ENCODE results near the gene CRELD2.
"Not testable (repeated sequence)": the region's sequence is repeated elsewhere in the genome, so short reads cannot be mapped to it uniquely, and the experiment has no call there.

The CRELD2 gene

DNA sequence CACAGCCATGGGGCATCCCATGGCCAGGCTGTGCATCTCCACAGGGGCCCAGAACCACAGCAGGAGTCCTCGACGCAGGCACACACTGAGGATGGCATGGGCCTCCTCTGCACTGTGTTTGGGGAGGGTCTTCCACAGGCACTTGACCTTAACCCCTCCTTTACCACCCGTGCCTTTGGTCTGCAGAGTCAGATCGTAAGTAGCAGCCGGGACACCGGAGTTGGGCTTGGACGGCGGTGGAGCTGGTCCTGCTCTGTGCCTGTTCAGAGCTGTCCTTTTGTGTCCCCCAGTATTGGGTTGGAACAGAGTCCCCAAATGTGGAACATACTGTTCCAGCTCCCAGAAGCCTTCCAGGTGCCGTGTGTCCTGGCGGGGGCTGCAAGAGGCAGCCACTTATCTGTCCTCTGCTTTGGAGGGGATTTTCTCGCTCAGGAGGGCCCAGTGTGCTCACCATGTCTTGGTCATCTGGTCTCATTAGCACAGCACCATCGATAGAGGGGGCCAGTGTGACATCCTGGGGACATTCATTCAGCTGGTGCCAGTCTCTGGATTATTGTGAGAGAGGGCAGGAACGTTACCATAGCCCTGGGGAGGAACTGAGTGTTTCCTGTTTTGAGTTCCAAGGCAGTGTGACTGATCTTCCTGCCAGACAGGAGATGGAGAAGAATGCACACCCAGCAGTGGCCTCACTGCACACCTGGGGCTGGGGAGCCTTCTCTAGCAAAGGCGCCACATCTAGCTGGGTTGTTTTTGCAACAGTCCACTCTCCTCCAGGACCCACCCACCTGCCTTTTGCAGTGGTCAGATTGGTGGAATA lies 12.4 kb downstream of the CRELD2 start:
- DNase-seq (ENCODE audit: low spot score), result peak; percentile 88

DNA sequence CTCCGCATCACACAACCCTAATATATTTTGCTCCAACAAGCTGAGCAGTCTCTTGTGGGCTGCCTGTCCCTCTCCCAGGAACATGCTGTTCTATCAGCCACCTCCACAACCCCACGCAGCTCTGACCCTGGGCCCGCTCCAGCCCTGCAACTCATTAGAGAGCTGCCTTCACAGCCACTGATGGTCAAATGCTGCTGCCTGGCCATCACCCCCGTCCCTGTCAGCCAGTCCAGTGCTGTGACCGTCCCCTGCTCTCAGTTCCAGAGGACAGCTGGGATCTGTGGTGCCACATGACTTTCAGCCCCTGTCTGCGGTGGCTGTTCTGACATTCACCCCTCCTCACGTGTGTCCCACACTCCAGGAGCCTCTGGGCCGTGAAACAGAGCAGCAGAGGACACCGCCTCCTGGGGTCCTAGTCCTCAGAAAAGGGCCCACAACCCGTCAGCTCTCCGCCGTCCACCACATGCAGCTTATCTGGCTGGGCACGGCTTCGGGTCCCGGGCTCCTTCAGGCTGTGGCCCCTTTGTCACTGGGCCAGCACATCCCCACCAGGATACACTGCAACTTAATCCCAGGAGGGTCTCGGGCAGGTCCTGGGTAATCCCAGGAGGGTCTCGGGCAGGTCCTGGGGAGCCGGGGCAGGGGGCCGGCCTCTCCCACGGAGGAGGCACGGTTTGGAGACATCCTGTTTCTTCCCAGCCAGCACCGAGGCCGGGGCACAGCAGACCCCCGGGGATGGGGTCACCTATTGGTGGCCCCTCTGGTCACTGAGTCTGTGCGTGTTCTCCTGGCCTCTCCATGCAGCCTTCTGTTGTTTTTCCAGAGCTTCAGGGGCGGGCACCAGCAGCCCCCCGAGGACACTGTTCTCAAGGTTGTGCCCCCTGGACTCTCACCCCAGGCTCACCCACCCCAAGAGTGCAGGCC lies 15.1 kb downstream of the CRELD2 start:
- DNase-seq (ENCODE audit: low spot score), result peak; percentile 76

DNA sequence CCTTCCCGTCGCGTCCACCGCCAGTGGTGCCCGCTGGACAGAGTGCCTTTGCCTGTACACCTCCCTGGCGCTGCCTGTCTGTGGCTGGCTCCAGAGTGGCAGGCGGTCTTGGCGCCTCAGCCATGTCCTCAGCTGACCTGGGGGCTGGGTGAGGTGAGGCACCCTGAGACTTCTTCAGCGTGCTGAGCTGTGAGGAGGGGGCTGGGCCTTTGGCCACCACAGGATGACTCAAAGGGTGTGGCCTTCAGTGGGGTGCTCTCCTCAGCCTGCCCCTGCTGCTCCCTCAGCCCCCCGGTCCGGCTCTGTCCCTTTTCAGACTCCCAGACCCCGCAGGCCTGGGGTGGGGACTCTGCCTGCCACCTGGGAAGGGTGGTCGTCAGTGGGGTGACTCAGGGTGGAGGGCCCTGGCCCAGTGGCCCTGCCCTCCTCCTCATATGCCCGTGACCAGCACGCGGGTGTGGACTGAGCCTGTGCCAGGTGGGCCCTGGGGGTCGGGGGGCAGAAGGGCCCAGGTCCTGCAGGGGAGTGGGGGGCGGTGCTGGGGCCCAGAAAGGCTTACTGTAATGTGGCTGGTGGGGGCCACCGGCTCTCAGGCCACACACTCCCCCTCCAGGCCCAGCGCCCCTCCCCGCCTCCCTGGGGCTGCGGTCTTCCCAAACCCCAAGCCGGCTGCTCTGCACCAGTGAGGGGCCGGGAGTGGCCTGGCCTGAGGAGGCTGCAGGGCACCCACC lies 15.9 kb downstream of the CRELD2 start:
- DNase-seq (ENCODE audit: low spot score), result peak; percentile 64

DNA sequence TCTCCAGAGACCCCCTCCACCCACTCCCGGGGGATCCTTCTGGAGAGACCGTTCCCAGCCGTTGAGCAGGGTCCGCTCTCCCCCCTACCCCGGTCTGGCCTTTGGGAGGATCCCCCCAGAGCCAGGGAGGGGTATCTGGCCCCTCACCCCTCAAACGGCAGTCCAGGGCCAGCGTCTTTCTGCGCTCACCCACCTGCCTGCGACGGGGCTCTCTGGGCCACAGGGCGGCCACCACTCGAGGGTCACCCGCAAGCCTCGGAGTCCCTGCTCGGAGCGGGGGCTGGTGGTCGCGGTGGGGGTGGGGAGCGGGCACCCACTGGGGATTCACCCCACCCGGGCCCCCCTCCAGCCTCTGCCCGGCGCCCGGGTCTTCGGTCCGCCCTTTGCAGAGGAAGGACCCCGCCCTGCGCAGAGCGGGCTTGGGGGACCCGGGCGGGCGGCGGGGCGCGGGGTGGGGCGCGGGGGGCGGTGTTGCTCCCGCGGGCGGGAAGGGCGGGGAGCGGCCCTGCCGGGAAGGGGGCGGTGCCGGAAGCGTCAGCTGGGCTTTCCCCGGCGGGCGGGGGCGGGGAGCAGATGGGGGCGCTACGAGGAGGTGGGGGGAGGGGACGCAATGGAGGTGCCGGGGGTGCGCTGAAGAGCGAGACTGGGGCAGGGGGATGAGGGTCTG lies 16.6 kb downstream of the CRELD2 start:
- DNase-seq (ENCODE audit: low spot score), result peak; percentile 57

DNA sequence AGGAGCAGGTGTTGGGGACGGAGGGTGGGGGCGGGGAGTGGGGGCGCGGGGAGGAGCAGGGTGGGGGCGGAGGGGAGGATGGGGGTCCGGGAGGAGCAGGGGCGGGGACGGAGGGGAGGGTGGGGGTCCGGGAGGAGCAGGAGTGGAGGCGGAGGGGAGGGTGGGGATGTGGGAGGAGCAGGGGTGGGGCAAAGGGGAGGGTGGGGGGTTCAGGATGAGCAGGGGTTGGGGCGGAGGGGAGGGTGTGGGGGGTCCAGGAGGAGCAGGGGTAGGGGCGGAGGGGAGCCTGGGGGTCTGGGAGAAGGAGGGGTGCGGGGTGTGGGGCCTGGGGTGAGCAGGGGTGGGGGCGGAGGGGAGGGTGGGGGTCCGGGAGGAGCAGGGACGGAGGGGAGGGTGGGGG lies 17.1 kb downstream of the CRELD2 start:
- DNase-seq (ENCODE audit: low spot score), result no peak

DNA sequence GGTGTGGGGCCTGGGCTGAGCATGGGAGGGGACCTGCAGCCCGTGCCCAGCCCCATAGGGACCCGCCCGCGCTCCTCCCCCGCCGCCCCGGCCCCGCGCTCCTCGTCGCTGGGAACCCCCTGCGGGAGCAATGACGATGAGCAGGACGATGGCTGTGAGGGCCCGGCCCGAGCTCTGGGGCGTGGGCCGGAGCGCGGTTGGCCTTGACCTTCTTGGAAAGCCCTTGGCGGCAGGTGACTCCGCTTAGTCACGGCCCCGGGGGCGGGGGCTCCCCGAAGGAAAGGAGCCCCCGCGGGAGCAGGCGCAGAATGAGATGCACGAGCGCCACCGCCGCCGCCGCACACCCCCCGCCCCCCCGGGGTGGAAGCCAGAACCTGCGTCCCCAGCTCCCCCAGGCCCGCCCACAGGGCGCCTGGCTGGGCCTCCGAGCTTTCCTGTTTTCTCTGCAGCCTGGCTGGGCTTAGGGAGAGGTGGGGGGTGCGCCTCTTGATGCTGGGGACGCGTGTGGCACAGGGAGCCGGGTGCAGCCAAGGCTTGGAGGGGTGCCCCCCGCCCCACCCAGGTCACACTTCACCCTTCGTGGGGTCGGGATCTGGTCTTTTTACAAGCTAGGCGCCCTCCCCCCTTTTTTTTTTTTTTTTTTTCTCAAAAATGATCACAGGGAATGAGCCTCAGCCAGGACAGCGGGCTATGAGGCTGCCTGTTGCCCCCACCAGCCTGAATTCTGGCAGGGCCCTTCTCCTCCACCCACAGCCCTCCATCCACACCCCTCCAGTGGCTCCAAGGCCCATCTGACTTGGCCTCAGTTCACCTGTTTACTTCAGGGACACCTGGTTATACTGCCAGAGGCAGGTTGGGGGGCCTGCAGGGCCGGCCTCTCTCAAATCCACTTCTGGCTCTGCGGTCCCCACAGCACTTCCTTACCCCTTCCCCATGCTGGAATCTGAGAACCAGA lies 17.9 kb downstream of the CRELD2 start:
- peak; percentile 77 for DNase-seq (ENCODE audit: low spot score)

DNA sequence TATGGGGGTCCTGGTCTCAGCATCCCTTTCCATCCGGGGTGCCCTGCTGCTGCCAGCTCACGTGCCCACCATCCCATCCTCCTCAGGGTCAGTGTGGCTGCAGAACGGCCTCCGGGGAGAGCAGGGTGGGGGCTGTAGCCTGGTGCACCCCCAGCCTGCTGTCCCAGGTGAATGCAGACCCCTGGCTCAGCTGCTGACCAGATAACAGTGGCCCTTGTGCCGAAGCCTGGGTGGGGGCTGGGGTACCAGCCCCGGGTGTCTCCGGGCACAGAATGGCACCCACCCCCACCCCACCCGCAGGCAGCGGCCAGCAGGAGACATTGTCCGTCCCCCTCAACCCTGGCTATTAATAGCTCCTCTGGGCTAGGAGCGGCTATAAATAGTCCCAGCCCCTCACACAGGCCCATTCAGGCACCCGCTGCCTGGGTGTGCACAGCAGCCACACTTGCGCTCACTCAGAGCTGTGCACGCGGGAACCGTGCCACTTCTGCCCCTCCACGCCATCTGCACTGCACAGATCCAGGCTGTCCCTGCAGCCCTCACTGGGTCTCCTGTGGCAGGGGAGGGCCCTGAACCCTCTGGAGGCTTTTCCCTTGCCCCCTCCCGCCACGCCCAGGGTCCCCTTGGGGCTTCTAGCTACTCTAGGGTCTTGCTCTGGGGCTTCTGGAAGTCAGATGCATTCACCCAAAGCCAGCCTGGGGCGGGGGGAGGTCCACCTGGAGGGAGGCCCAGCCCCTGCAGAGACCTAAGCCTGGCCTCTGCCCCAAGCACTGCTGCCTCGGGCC lies 18.7 kb downstream of the CRELD2 start:
- DNase-seq (ENCODE audit: low spot score), result peak; percentile 91

DNA sequence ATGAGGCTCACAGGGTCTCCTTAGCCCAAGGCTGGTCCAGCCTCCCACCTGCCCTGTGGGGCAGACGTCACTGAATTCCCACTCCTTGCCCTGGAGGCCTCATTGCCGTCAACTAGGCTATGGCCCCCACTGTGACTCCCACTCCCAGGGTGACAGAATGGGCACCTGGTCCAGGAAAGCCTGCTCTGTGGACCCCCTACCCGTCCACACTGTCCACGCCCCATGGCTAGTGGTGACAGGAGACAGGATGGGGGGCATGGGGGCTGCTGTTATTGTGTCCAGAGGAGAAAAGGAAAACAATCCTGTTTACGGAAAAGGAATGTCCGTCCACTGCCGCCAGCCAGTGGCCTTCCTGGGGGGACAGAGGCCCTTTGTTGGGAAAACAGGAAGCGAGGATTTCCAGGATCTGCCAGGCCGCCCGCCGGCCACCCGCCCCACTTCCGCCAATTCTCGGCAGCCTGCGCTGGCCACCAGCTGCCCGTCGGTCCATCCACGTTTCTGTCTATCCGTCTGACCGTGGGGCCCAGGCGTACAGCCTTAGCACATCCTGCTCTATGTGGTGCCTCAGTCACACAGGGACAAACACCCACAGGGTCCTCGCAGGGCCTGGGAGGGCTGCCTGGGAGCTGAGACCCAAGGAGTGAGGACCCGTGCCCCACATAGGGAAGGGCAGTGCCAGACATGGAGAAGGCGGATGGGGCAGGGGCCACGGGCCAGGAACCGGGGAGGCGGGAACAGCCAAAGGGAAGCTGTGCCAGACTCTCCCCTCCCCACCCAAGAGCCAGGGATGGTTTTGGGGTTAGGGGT lies 19.5 kb downstream of the CRELD2 start:
- DNase-seq (ENCODE audit: low spot score), result peak; percentile 86

DNA sequence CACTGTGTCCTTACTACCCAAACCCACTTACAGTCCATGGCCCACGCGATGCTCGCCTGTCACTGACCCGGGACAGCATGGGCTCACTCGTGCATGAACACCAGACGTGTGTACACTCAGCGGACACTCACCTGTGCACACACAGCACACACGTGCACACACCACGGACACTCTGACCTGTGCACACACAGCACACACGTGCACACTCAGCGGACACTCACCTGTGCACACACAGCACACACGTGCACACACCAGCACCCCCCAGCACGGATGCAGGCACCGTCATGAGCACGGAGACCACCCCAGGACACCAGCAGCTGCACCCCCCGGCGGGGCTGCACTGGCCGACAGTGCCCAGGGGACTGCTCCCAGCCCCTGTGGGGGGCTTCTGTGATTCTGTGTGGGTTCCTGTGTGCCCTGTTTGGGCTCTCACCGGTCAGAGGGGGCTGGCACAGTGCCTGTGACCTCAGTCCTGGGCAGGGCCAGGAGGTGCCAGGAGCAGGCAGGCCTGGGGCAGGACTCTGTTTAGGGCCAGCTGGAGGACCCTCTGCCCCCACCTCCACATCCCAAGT lies 20.2 kb downstream of the CRELD2 start:
- DNase-seq (ENCODE audit: low spot score), result no peak

DNA sequence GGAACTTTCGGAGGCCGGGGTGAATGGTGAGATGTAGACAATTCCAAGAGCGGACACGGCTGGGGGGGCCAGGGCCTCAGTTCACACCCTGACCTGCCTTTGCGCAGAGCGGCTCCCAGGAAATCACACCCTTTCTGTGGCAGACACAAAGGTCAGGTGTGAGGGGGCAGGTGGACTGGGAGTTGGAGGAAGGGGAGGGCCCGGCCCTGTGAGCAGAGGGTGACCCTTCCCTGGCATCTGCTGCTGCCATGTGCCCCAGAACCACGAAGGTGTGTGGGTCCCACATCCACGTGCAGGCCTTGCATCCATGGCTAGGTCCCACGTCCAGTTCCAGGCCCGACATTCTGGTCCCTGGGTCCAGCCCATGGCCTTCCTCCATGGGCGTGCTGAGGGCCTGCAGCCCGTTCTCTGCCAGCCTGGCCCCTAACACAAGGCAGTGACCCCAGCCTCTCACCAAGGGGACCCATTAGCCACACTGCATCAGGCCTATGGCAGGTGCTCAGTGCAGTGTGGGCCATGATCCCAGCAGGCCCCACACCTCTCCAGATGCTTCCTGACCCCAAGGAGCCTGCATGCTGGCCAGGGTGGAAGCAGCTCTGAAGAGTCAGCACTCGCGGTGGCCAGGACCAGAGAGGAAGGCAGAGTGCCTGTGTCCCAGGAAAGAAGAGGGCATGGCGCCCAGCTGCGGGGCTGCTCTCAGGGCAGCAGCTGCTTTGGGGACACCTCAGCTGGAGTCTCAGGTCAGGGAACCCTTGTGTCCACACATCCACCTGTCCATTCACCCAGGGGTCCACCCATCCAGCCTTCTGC lies 23.3 kb downstream of the CRELD2 start:
- DNase-seq (ENCODE audit: low spot score), result no peak

DNA sequence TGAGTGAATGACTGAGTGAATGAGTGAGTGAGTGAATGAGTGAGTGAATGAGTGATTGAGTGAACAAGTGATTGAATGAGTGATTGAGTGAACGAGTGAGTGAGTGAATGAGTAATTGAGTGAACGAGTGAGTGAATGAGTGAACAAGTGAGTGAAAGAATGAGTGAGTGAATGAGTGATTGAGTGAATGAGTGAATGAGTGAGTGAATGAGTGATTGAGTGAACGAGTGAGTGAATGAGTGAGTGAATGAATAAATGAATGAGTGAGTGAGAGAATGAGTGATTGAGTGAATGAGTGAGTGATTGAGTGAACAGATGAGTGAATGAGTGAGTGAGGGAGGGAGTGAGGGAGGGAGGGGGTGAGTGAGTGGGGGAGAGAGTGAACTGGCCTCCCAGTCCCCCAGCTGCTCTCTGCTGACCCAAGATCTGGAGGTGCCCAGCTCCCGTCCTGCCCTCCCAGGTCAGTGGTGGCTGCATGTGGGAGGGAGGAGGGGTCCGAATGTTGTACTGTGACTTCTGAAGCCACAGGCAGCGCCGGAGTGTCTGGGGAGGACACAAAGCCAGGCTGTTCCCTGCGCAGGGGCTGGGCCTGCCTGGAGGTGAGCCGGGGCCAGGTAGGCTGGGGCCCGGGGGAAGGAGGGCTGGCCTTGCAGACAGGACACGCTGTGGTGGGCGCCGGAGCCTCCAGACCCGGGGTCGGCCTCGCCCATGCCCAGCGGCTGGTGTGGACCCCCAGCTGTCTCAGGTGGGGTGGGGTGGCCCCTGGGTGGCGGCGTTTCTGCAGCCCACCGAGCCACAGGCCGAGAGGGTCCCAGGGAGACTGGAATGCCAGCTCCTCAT lies 24.4 kb downstream of the CRELD2 start:
- no peak for DNase-seq (ENCODE audit: low spot score)

DNA sequence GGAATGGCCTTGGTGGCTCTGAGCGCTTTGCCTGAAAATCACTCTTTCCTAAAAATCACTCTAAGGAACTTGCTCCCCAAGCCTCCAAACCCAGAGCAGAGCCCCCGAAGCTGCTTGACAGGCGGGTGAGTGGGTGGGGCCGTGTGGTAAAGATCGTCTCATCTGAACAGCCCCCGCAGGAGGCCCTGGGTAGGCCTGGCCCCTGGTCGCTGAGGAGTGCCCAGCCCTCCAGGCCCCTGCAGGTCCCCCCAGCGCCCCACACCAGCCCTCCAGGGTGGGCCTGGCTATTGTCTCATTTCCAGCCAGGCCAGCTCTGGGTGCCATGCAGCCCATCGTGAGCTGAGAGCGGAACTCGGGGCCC lies 25.0 kb downstream of the CRELD2 start:
- no peak for DNase-seq (ENCODE audit: low spot score)

DNA sequence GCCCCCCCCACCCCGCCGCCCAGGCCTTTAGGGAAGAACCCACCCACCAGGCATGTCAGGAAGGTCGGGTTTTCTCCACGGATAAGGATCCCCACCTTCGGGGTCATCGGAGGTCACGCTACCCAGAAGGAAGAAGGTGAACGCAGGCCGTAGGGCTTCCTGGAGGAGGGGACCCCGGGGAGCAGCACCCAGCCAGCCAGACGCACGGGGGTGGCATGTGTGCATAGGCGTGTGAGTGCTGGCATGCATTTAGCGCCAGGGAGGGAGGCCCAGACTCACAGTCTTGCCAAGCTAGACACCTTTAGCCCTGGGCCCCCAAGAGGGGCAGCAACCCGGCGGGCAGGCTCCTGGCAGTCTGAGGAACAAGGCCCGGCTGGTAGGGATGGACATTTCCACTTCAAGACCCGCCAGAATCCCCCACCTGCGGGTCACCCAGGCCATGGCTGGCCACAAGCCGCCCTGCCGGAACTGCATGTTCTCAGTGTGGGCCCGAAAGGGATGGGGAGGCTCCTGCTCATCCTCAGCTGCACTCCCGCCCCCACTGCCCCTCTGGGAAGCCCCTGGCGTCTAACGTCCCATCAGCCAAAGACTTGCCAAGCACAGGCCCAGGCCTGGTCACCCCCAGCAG lies 25.5 kb downstream of the CRELD2 start:
- no peak for DNase-seq (ENCODE audit: low spot score)

DNA sequence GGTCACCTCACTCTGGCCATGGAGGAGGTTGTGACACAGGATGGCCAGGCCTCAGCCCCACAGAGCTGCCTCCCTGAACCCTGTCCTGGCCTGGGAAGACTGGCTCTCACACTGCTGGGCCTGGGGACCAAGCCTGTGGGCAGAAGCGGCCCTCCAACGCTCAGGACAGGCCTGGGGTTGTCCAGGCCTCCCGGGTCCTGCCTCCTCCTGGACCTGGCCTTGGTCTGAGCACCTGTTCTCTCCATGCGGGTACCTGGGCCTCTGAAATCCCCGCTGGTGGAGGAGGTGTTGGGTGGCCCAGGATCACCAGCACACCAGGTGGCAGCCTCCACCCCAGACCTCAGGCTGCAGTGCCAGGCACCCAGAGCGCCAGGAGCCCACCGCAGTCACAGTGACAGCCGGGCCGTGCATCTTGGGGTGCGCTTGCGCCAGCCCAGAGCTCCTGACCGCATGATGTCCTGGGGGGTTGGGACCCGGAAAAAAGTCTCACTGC lies 26.0 kb downstream of the CRELD2 start:
- no peak for DNase-seq (ENCODE audit: low spot score)

DNA sequence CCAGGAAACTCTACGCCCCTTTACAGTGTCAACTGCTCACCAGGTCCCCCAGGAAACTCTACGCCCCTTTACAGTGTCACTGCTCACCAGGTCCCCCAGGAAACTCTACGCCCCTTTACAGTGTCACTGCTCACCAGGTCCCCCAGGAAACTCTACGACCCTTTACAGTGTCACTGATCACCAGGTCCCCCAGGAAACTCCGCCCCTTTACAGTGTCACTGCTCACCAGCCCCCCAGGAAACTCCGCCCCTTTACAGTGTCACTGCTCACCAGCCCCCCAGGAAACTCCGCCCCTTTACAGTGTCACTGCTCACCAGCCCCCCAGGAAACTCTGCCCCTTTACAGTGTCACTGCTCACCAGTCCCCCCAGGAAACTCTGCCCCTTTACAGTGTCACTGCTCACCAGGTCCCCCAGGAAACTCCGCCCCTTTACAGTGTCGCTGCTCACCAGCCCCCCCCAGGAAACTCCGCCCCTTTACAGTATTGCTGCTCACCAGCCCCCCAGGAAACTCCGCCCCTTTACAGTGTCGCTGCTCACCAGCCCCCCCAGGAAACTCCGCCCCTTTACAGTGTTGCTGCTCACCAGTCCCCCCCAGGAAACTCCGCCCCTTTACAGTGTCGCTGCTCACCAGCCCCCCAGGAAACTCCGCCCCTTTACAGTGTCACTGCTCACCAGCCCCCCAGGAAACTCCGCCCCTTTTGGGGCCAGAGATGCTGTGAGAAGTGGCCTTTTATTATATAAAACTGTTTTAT lies 26.8 kb downstream of the CRELD2 start:
- DNase-seq (ENCODE audit: low spot score), result not testable (repeated sequence)
